GM12892 (cell line): ENCODE results near the gene FARP1.

Source experiments
- DNase-seq: peaks from one replicate; pipeline ENCODE4 v3.0.0; 2011; ENCODE audit not compliant: insufficient read length
- FAIRE-seq: peaks from 2 replicates; lab custom pipeline; 2011; peaks lifted over from hg19 to GRCh38; lab: Jason Lieb, UNC
- POLR2A ChIP-seq: IDR thresholded peaks from 2 replicates; pipeline ENCODE4 v1.6.1; 2011; ENCODE audit warnings: low read depth, low read length, control low read depth
- POLR2AphosphoS5 ChIP-seq: IDR thresholded peaks from 2 replicates; pipeline ENCODE4 v1.6.1; 2011; ENCODE audit warnings: low read depth, low read length, control low read depth
- TAF1 ChIP-seq: IDR thresholded peaks from 2 replicates; pipeline ENCODE4 v1.6.1; 2011; ENCODE audit warnings: low read depth, mild to moderate bottlenecking, control low read depth, low read length, borderline replicate concordance

The FARP1 gene

DNA sequence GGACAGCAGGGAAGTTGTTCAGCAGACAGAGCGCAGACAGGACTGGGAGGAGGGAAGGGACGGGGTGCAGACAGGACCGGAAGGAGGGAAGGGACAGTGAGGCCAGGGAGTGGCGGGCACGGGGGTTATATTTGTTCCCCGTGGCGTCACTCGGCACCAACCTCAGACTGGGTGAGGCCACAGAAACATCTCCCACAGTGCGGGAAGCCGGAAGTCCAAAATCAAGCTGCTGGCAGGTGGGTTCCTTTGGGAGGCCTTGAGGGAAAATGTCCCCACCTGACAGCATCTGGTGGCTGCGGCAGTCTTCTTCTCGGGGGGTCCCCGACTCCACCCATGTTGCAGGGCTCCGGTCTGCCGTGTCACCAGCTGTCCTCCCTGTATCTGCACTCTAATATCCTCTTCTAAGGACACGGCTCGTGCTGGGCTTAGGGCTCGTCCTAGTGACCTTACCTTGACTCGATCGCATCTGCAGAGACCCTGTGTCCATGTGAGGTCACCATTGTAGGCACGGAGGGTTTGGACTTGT is 301.0 kb downstream of the FARP1 start:
- DNase-seq (no peak), FAIRE-seq (no peak)
- TF ChIP-seq POLR2AphosphoS5, result no peak
- no peak for TF ChIP-seq TAF1
- no peak for TF ChIP-seq POLR2A

DNA sequence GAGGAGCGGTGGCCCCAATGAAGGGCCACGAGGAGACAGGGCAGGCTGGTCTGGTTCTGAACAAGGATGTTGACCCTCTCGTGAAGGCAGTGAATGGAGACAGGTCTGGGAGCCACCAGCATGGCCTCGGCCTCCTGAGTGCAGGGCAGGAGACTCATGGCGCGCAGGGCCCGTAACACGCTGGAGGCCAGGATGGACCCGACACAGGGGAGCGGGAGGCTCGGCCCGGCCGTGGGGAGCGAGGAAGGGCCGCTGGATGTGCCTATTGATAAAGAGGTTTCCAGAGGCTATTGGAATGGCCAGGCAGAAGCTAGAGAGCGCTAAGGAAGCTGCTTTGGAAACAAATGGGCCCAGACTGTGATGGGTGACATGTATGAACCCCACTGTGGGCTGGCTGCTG is 301.5 kb downstream of the FARP1 start:
- DNase-seq, result no peak
- no peak for TF ChIP-seq POLR2AphosphoS5
- FAIRE-seq, result no peak

DNA sequence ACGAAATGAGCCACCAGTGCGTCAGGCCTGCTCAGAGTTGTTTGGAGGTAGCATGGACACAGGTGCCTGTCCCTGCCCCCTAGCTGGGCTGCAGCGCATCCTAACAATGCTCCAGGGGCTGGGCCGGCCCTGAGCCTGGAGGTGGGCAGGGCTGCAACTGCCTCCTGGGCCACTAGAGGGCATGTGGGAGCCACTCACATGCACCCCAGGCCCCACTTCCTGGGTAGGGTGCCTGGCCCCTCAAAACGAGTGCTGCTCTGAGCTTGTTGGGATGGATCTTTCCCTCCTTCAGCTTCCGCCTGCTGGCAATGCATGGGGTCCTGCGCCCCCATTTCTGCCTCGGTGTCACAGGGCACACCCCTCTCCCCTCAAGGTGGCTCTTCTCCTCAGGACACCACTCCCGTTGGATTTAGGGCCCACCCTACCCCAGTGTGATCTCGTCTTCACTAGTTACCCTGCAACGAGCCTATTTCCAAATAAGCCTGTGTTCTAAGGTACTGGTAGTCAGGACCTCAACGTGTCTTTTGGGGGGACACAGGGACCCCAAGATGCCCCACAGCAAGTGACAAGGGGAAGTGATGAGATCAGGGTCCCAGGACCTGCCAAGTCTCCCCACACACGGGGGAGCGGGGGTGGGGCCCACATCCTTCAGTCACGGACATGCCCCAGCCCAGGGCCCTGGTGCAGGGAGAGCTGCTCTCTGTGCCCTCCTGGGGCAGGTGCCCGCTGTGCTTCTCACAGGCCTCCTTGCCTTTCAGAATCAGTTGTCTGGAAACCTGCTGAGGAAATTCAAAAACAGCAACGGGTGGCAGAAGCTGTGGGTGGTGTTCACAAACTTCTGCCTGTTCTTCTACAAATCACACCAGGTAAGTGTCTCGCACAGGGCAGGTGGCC is 302.7 kb downstream of the FARP1 start:
- peak; percentile 94 for FAIRE-seq
- no peak; the same call in 1 of the 2 replicates for TF ChIP-seq POLR2AphosphoS5
- DNase-seq, result peak; percentile 86

DNA sequence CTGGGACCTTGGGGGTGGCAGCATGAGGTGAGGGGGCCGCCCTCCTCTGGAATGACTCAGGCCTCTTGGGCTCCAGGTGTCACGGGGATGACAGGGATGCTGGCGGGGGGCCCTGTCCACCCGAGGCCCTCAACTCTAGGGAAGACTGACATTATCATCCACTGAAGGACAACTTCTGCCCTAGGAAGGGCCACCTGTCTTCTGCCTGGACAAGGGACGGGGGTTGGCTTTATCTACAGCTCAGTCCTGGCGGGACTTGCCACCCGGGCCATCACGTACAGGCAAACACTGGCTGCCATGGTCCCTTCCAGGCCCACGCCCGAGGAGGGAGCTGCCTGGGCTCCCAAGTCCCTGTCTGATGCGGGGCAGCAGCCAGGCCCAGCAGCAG is 303.3 kb downstream of the FARP1 start:
- FAIRE-seq (peak; percentile 5), DNase-seq (no peak)
- TF ChIP-seq POLR2A (no peak), POLR2AphosphoS5 (no peak), TAF1 (no peak)

DNA sequence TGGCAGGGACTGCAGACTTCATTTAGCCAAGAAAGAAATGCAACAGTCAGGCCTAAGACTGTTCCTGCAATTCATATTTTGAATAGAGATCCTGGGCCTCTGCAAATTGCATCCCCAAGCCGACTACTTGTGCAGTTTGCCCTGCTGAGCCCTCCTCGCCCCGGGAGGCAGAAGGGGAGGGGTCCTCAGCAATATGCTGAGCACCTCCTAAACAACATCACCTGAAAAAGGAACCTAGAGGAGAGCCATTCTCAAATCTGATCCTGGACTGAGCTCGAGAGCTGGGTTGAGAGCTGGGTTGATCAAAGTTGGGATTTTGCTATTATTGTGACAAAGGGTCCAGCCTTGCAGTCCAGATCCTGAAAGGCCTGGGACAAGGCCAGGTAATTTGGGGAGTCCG is 304.2 kb downstream of the FARP1 start:
- FAIRE-seq (no peak), DNase-seq (no peak)

DNA sequence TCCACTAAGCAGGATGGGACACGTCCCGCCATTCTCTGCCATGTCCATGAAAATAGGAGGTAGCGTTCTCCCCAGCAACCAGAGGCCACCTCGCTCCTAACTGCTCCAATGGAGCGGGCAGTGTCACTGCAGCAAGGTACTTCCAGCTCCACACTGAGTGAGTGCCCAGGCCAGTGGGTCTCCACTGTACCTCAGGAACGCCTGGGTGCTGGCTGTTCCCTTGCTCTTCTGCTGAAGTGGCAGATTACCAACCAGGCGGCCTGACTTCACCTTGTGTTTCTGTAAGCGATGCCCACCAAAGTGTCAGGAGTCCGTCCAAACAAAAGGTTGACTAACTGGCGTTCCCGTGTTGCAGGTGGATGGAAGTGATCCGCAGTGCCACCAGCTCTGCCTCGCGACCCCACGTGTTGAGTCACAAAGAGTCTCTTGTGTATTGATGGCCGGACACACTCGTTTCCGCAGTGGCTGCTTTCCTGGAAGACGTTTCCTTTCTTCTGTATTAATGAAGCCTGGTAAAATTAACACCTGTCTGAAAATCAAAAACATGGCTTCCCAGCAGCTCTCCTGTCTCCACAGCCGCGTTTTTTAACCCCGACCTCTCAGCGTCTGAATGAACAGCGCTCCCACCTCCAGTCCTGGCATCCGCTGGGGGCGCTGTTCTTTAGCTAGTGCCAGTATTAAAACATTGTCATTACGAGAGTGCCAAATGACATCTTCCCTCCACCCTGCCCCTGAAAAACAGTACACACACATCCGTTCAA is 305.2 kb downstream of the FARP1 start:
- FAIRE-seq, result no peak
- TF ChIP-seq POLR2A, result no peak; the same call in 1 of the 2 replicates
- TF ChIP-seq POLR2AphosphoS5, result peak; percentile 51; the same call in 1 of the 2 replicates
- DNase-seq, result no peak

More for the DNA sequence above, 304.2 kb downstream of the FARP1 start:
- TF ChIP-seq TAF1 (no peak), POLR2A (no peak), POLR2AphosphoS5 (no peak)

DNA sequence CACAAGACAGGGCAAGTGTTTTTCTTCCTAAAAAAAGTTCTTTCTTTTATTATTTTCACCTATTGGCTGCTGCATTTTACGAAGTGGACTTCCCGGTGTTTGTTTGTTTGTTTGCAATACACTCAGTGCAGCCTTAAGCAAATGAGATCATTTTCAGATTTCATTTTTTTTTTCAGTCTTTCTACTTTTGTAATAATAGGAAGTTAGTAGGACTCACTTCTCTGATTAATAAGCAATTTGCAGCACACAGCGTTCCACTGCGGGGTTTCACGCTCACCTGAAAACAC is 305.7 kb downstream of the FARP1 start:
- FAIRE-seq (no peak), DNase-seq (no peak)
- TF ChIP-seq TAF1 (no peak), POLR2A (no peak), POLR2AphosphoS5 (no peak)

DNA sequence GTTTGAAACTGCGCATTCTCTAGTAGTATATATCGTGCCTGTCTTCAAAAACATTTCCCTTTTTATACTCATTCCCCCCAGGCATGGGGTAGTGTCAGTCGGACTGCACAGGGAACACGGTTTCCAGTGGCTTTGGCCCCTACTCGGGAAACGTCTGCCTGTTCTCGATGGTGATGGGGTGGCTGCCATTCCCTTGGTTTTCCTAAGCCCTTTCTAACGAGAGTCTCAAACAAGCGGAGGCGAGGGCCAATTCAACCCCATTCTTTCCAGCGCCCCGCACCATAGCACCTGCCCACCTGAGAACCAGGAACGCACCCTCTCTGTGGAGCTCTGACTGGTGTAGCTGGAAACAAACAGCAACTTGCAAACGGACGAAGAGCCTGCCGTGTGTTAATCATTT is 306.4 kb downstream of the FARP1 start:
- TF ChIP-seq TAF1 (no peak), POLR2A (no peak), POLR2AphosphoS5 (no peak)
- FAIRE-seq (no peak), DNase-seq (no peak)

DNA sequence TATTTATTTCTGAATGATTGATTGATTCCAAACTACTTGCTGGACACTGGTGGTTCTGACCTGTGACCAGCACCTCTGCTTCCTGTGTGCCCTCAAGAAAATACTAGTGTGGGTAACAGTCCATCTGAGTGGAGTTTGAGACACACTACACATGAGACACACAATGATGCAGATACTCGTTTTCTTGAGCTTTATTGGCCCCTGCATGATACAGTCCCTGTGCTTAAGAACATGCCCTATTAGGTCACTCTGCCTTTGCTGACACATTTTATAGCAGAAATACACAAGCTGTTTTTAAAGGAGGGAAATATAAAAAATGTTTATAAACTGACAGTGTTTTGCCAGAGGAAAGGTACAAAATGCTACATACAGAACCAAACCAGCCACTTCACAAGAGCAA is 307.1 kb downstream of the FARP1 start:
- no peak for FAIRE-seq
- TF ChIP-seq POLR2A (no peak), POLR2AphosphoS5 (no peak), TAF1 (no peak)
- DNase-seq, result no peak

DNA sequence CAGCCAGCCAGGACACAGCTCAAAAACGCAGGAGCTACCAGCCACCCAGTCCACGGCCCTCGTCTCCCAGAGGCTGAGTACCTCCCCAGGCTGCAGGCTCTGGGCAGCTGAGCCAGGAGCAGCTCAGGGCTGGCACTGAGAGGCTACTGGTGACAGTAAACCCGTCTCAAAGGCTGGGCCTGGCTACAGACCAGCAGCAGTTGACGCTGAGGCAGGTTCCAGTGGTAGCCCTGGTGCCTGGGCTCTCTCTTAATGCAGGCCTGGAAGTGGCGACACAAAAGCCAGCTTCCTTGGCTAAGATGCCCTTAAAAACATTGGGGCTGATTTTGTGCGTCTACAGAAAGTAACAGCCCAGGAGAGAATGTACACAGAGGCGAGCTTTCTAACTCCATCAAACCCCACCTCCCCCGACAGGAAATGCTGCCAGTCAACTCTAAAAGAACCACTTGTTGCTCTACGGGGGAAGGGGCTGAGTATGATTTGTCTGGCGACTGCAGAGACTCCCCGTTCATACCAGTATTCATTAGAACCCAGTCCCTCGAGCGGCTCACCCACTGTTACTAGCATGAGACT is 307.7 kb downstream of the FARP1 start:
- TF ChIP-seq POLR2AphosphoS5, result no peak
- TF ChIP-seq POLR2A, result no peak
- no peak for TF ChIP-seq TAF1
- no peak for DNase-seq

DNA sequence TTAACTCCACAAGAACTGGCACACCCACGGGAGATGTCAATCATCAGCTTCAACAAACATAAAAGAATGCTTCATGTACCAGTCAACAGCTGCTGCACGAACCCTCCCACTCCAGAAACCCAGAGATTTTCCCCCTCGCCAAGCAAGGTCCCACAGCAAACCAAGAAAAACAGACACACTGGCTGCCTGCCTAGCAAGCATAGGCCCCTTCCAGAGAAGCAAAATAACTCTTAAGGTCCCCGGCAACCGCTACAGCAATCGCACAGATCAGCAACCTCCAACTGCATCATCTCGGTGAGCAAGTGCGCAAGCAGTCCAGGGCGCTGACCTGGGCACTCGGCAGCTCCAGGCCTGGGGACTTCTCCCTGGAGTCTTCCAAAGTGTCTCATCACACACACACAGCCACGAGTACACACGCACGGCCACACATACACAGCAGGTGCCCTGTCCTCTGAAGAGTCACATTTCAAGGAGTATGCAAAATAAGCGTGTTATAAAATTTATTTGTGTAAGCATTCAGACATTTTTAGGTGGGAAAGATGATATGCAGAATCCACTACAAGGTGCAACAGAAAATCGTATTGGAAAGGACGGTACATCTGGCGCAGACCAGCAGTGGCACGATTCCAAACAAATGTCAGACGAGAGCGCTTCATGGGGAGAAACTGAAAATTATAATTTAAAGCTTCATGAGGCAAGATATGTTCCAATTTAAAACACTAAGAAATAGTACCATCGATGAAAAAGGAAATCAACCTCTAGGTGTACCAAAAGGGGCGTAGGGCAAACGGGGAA is 309.0 kb downstream of the FARP1 start:
- FAIRE-seq, result no peak
- TF ChIP-seq POLR2AphosphoS5 (no peak), TAF1 (no peak), POLR2A (no peak)
- no peak for DNase-seq

More for the DNA sequence above, 307.7 kb downstream of the FARP1 start:
- no peak for FAIRE-seq
